GM18502 (cell line): Measurements from ENCODE around the gene DEPDC1B.
"Not testable (repeated sequence)": the region's sequence is repeated elsewhere in the genome, so short reads cannot be mapped to it uniquely, and the experiment has no call there.

Source experiments
- ATAC-seq: cut with Tn5 transposase; IDR thresholded peaks from one replicate; pipeline ENCODE4 v1.9.1; 2021; ENCODE audit warnings: mild to moderate bottlenecking; ENCODE audit not compliant: unreplicated experiment, poor library complexity

Gene DEPDC1B

GRCh38 chr5:60597572-60598320, 102.2 kb downstream of the DEPDC1B start:
- ATAC-seq = peak; percentile 79

- ATAC-seq = no peak
Observed at GRCh38 chr5:60594715-60595477, 105.1 kb downstream of the DEPDC1B start.

GRCh38 chr5:60590172-60590571, 109.8 kb downstream of the DEPDC1B start:
- ATAC-seq = no peak

- ATAC-seq = not testable (repeated sequence)
Observed at GRCh38 chr5:60587312-60587711, 112.7 kb downstream of the DEPDC1B start.

GRCh38 chr5:60586307-60586901, 113.6 kb downstream of the DEPDC1B start:
- ATAC-seq = no peak

- ATAC-seq = no peak
Observed at GRCh38 chr5:60585618-60586017, 114.3 kb downstream of the DEPDC1B start.

GRCh38 chr5:60584304-60584703, 115.7 kb downstream of the DEPDC1B start:
- ATAC-seq = no peak

- no peak for ATAC-seq
Observed at GRCh38 chr5:60583616-60584015, 116.3 kb downstream of the DEPDC1B start.

- ATAC-seq = no peak
Observed at GRCh38 chr5:60578315-60578714, 121.7 kb downstream of the DEPDC1B start.

- no peak for ATAC-seq
Observed at GRCh38 chr5:60577116-60577515, 122.8 kb downstream of the DEPDC1B start.

- ATAC-seq = no peak
Observed at GRCh38 chr5:60576425-60576824, 123.5 kb downstream of the DEPDC1B start.

- no peak for ATAC-seq
Observed at GRCh38 chr5:60568646-60569045, 131.3 kb downstream of the DEPDC1B start.

GRCh38 chr5:60563696-60564324, 136.2 kb downstream of the DEPDC1B start:
- no peak for ATAC-seq

- ATAC-seq = not testable (repeated sequence)
Observed at GRCh38 chr5:60553291-60553690, 146.7 kb downstream of the DEPDC1B start.

- ATAC-seq = no peak
Observed at GRCh38 chr5:60551829-60552228, 148.1 kb downstream of the DEPDC1B start.

GRCh38 chr5:60551250-60551649, 148.7 kb downstream of the DEPDC1B start:
- ATAC-seq = no peak

GRCh38 chr5:60550311-60550710, 149.7 kb downstream of the DEPDC1B start:
- ATAC-seq = no peak

GRCh38 chr5:60549841-60550240, 150.1 kb downstream of the DEPDC1B start:
- ATAC-seq = no peak
